Superior temporal gyrus (tissue), 1 donor: ENCODE measurements around the gene BMP6.
"Not testable (repeated sequence)": the region's sequence is repeated elsewhere in the genome, so short reads cannot be mapped to it uniquely, and the experiment has no call there.

Experiments used
- DNase-seq: peaks from one replicate; pipeline ENCODE4 v3.0.0-alpha.2; 2016; ENCODE audit errors: extremely low spot score

BMP6 gene

GRCh38 chr6:7787731-7788130 lies 61.8 kb downstream of the BMP6 start:
- no peak for DNase-seq

DNA sequence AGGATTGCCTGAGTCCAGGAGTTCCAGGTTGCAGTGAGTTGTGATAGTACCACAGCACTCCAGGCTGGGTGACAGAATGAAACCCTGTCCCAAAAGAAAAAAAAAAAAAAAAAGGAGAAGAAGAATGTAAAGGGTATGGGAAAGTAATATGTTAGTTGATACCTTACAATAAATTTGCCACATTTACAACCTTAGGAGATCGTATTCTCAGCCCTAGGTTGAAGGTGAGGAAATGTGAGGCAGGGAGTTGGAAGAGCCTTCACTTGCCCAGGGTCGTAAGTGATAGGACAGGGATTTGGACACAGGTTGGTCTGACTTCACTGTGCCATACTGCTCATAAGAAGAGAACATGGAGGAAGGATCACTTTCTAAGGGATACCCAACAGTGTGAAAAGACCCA lies 68.6 kb downstream of the BMP6 start:
- DNase-seq = no peak

DNA sequence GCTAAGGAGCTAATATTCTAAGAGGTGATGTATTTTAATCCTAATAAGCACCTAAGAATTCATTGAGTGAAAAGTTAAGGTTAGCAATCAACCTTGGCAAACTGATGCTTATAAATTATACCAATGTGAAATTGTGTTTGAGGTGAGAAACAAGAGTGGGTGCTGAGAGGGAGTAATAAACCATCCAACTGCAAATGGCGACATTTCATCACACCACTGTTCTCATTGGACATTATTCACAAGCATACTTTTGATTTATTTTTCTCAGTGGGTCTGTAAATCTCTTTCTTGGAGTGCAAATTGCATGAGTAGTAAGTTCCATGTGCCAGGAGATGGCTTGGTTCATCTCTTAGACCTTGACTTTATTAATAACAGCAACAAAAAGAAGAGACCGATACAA lies 71.5 kb downstream of the BMP6 start:
- no peak for DNase-seq

DNA sequence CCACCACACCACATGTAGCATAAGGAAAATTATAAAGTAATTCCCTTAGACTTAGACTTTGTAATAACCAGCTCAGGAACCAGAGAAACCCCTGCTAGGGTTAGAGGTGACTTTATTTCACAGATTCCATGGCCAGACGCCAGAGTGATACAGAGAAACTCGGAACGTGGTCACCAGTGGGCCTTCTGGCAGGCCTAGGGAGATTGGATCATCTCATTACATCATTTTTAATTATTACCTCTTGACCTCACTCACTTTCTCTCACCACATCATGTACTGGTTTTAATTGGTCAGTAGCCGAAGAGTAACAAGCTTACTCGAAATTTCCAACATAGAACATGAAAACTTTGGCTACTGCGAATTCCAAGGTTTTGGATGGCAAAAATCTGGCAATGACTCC lies 72.9 kb downstream of the BMP6 start:
- no peak for DNase-seq

- no peak for DNase-seq
These were observed 76.8 kb downstream of the BMP6 start for GRCh38 chr6:7802662-7803061.

- DNase-seq = no peak
These were observed 77.3 kb downstream of the BMP6 start for GRCh38 chr6:7803214-7803613.

GRCh38 chr6:7805078-7805849 lies 79.4 kb downstream of the BMP6 start:
- no peak for DNase-seq

GRCh38 chr6:7805850-7806214 lies 79.9 kb downstream of the BMP6 start:
- DNase-seq = no peak

- no peak for DNase-seq
These were observed 80.8 kb downstream of the BMP6 start for GRCh38 chr6:7806711-7807110.

GRCh38 chr6:7809346-7809745 lies 83.4 kb downstream of the BMP6 start:
- DNase-seq = no peak

GRCh38 chr6:7811441-7811840 lies 85.5 kb downstream of the BMP6 start:
- DNase-seq = no peak

DNA sequence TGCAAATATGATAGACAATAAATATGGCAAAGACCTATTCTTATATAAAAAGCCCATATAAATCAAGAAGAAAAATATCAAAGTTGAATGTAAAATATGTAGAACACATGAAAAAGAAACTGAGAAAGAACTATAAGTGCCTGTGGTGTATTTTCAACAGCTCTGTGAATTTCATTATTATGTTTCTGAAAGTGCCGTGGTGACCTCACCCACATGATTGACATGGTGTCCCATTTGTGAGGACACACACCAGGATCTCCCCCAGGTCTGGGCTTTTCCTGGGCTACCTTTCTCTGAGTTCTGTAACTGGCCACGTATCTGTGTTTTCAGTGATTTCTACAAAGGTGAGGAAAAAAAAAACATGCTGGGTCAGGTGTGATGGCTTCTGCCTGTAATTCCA lies 86.7 kb downstream of the BMP6 start:
- DNase-seq = no peak

DNA sequence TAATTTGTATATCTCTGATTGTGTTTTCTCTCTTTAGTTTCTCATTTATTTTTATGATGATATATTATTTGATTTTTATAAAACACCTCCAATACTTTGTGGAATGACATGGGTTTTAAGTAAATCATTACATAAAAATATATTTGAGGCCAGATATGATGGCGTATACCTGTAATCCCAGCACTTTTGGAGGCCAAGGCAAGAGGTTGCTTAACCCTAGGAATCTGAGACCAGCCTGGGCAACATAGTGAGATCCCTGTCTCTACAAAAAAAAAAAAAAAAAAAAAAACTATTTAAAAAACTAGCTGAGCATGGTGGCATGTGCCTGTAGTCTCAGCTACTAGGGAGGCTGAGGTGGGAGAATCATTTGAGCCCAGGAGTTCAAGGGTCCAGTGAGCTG lies 87.3 kb downstream of the BMP6 start:
- DNase-seq = no peak

- no peak for DNase-seq
These were observed 87.8 kb downstream of the BMP6 start for GRCh38 chr6:7813704-7814103.

- DNase-seq = no peak
These were observed 89.8 kb downstream of the BMP6 start for GRCh38 chr6:7815716-7816115.

- not testable (repeated sequence) for DNase-seq
These were observed 91.3 kb downstream of the BMP6 start for GRCh38 chr6:7817184-7817583.

- no peak for DNase-seq
These were observed 92.6 kb downstream of the BMP6 start for GRCh38 chr6:7818257-7819214.

GRCh38 chr6:7819431-7820015 lies 93.6 kb downstream of the BMP6 start:
- DNase-seq = no peak

DNA sequence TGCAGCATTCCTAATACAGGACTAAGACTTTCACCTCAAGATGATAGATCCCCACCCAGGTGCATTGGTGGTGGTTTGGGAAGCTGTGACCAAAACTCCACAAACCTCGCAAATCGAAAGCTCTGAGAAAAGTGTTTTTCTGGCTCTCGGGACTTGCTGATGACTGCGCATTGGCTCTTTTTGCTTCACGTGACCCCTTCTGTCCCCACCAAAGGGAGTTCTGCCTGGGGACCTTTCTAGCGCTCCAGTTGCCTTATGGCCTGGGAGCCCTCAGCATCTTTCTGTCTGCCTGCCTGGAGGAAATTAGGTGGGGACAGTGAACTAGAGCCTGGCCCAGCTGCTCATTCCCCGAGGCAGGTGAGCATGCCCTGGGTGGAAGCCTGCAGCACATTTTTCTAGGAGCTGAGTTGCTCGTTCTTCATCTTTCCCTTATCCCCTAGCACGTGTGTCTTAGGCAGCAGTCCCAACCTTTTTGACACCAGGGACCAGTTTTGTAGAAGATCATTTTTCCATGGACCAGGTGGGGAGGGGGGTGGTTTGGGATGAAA lies 94.5 kb downstream of the BMP6 start:
- no peak for DNase-seq

GRCh38 chr6:7821426-7821825 lies 95.5 kb downstream of the BMP6 start:
- no peak for DNase-seq

- no peak for DNase-seq
These were observed 97.7 kb downstream of the BMP6 start for GRCh38 chr6:7823552-7823951.

DNA sequence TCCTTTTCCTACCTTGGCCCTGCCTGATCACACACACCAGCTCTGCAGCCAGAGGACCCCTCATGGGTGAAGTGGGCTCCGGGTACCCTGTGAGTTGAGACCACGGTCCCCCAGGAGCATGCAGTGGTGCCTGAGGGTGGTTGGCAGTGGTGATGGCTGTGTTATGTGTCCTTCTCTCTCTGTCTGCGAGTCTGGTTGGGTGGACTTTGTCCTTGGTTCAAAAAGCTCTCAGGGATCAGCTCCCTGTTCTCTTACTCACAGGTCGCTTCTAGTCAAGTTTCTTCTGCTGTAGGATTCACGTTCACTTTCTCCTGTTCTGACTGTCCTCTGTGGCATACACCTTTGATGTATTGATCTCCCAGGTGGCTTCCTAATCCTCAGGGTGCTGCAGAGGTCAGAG lies 100.1 kb downstream of the BMP6 start:
- no peak for DNase-seq
